Measurements from ENCODE around the gene TMEM145.

- TF ChIP-seq CTCF (IDR thresholded peaks at IDR 0.05) (no peak), POLR2A (IDR thresholded peaks at IDR 0.05) (no peak)
Measured at GRCh38 chr19:42357290-42357689, 44.2 kb downstream of the TMEM145 start.
